GM18511 (cell line): ENCODE data around the gene NOXO1.

Source experiments
- ATAC-seq: cut with Tn5 transposase; IDR thresholded peaks from one replicate; pipeline ENCODE4 v1.9.1; 2021; ENCODE audit warnings: mild to moderate bottlenecking, moderate library complexity; ENCODE audit not compliant: unreplicated experiment

Gene NOXO1

DNA sequence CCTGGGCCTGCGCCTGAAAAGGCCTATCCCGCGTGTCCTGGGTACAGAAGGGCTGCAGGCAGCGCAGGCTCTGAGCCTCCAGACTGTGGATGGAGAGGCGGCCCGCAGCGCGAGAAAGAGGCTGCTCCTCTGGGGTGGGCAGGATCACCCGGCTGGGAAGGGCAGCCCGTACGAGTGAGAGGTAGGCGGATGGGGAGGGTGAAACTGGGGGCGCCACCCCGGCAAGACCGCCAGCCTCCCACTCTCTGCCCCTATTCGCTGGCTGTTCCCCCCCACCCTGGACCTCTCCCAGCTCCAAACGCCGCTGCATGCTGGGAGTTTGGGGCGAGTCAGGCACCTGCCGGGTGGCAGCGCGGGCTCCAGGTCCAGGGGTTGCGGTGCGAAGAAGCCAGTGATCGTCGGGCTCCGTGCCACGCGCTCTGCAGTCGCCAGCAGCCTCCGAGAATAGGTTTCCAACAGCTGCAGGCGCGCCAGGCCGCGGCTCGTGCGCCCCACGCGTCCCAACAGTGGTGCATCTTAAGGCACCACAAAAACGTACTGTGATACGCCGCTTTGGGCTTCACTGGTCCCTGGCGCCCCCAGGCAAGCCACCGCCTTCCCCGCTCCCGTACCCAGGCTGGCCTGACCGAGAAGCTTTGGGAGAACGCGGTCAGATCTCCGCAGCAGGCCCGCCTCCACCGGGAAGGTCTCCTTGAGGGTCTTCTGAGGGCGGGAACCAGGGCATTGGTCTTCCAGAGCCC is 1.1 kb downstream of the NOXO1 start:
- ATAC-seq: no peak

DNA sequence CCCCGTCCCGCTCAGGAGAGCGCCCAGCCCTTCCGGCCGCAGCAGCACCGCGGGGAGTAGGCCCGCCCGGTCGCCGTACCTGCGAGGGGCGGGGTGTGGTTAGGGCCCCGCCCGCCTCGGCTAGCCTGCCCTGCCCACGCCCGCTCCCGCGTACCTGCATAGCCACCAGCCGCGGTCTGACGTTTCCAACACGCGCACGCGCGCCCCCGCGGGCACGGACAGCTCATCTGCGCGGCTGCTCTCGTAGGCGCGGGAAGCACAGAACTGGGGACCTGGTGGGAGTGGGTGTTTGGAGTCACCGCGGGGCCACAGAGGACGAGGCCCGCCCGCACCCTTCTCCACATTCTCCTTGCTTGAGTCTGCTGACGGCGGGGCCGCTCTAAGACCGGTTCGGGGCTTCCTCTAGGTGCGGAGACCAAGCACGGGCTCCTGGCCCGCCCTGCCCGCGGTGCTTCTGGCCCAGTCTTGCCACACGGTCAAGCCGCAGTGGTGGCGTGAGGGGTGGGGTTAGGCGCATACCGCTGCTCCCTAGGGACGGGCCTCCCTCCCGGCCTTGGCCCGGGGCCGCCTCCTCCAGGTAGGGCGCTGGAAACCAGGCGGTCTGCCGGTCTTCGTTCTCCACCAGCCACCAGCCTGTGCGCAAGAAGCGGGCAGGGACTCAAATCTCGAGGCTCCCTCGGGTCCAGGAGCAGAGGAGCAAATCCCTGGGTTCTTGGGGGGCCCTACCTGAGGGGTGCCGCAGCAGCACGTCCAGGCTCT is 1.8 kb downstream of the NOXO1 start:
- no peak for ATAC-seq

DNA sequence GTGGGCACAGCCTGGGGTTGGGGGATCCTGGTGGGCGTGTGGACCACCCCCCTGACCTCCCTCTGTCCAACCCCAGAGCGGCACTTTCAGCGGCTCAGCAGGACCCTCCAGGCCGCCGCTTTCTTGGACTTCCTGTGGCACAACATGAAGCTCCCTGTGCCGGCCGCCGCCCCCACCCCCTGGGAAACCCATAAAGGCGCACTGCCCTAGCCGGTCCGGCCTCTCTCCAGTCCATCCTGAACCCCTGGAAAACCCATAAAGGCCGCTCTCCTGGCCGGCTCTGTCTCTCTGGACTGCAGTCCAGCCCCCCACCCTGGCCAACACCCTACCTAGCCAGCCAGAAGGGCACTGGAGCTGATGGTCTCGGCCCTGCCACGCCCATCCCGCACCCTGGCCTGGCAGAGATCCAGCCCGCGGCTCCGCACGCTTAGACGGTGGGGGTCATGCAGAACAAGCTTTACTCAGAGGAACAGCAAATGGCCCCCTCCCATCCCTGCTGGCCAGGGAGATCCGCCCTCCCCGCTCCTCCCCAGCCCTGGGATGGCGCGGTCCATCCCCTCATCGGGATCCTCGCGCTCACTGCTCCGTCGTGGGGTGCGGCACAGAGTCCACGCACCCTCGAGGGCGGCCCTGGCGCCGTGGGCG is 2.7 kb downstream of the NOXO1 start:
- ATAC-seq: no peak

DNA sequence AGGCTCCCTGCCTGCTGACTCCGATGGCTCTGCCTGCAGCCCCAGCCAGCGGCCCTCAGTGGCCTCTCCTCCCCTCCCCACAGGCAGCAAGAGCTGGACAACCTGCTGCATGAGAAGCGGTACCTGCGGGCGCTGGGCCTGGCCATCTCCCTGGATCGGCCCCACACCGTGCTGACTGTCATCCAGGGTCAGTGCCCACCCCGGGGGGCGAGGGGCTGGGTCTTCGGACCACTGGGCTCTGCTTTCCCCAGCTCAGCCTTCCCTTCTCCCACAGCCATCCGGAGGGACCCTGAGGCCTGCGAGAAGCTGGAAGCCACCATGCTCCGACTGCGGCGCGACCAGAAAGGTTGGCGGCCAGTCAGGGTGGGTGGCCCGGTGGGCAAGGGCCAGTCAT is 3.4 kb downstream of the NOXO1 start:
- no peak for ATAC-seq

DNA sequence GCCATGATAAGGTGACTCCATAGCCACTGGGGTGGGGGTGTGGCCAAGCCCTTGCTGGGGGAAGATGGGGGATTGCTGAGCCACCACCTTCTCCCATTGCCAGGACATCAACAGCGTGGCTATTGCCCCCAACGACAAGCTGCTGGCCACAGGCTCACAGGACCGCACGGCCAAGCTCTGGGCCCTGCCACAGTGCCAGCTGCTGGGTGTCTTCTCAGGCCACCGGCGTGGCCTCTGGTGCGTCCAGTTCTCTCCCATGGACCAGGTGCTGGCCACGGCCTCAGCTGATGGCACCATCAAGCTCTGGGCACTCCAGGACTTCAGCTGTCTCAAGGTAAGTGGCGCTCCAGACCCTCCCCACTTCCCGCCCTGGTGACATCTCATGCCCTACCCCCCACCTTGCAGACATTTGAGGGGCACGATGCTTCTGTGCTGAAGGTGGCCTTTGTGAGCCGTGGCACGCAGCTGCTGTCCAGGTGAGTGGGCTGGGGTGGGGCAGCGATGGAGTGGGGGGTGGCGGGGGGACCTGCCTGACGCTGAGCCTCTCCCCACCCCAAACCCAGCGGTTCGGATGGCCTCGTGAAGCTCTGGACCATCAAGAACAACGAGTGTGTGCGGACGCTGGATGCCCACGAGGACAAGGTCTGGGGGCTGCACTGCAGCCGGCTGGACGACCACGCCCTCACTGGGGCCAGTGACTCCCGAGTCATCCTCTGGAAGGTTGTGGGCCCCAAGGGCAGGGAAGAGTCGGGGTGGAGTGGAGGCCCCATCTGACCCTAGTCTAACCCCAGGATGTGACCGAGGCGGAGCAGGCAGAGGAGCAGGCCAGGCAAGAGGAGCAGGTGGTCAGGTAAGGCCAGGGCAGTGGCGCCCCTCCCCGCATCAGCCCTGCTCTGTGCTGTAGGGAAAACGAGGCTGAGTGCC is 4.1 kb downstream of the NOXO1 start:
- ATAC-seq: no peak

DNA sequence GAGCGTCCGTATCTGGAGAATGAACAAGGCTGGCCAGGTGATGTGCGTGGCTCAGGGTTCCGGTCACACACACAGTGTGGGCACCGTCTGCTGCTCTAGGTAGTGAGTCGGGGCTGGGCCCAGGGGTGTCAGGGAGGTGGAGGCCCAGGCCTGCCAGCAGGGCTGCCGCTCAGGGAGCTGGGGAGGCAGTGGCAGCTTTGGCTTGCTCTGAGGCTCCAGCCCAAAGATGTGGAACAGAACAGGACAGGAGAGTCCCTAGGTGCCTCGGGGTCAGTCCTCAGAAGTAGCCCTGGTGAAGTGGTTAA is 5.1 kb downstream of the NOXO1 start:
- no peak for ATAC-seq

DNA sequence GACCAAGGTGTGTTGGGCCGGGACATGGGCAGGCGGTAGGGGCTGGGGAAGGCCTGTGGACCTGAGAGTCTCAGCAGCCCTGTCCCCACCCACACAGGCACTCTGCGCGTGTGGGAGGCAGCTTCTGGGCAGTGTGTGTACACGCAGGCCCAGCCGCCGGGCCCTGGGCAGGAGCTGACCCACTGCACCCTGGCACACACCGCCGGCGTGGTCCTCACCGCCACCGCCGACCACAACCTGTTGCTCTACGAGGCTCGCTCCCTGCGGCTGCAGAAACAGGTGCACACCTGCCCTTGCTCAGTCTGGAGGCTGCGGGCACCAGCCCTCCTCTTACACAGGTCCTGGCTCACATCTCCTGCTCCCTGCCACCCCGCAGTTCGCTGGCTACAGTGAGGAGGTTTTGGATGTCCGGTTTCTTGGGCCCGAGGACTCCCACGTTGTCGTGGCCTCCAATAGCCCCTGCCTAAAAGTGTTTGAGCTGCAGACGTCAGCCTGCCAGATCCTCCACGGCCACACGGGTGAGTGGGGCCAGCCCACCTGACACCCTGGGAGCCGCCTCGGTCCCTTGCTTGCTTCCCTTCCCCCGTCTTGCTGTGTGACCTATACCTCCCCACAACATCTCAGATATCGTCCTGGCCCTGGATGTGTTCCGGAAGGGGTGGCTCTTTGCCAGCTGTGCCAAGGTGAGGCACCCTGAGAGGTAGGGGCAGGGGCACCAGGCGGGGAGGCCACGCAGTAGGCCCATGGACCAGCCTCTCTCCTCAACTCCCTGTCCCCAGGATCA is 5.6 kb downstream of the NOXO1 start:
- no peak for ATAC-seq

DNA sequence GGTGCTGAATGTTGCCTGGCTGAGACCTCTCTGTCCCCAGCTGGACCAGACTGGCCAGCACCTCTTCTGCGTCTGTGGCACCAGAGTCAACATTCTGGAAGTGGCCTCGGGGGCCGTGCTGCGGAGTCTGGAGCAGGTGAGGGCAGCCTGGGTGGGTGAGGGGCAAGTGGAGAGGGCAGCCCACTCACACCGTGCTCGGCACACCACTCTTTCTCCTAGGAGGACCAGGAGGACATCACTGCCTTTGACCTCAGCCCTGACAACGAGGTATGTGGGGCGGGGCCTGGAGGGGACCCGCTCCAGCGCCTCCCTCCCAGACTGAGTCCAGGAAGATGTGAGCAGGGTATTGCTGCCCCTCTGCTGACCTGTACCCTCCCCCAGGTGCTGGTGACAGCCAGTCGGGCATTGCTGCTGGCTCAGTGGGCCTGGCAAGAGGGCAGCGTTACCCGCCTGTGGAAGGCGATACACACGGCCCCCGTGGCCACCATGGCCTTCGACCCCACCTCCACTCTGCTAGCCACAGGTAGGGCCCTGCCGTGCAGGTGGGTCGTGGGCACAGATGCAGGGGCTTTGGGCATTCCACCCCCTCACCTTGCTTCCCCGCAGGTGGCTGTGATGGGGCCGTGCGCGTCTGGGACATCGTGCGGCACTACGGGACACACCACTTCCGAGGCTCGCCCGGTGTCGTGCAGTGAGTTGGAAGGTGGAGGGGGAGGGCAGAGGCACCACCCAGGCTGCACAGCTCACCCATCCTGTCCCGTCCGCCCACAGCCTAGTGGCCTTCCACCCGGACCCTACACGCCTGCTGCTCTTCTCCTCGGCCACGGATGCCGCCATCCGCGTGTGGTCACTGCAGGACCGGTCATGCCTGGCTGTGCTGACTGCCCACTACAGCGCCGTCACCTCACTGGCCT is 6.9 kb downstream of the NOXO1 start:
- ATAC-seq: no peak

DNA sequence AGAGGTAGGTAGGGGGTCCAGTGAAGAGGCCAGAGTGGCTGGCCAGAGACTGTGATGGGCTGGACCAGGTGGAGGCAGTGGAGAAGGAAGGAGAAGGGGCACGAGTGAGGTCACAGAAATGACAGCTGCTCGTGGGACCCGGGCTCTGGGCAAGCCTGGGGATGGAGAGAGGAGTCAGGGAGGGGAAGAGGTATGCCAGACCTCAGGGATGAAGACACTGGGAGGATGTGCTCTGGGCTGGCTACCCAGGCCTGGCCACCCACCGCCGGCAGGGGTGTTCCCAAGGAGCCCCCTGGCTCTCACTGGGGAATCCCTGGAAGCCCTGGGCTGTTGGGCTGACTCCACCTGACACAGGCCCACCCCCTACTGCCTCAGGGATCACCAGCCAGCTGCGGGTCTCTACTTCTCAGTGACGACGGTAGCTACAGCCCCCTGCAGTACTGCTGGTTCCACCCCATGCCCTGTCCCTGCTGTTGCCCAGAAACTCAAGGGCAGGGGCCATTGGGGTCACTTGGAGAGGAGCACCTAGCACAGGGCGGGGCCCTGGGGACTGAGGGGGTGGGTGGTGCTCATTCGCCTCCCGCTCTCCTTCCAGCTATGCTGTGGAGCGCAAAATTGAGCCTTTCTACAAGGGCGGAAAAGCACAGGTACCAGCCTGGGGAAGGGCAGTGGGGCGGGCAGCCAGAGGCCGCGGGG is 7.7 kb downstream of the NOXO1 start:
- ATAC-seq: no peak

DNA sequence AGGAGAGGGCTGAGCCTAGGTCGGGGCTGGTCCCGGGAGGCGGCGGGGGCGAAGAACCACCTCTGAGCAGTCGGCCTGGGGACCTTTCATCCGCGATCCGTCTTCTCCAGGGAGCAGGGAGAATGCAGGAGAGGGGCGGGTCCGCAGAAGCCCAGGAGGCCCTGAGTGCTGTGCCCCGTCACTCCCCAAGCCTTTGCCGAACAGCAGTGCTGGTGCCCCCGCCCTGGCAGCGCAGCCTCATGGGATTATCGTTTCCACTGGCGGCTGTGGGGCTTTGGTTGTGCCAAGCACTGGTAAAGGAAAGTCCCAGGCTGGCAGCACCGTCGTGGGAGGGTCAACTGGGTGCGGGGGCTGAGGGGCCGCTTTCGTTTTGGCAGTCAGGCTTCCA is 8.8 kb downstream of the NOXO1 start:
- ATAC-seq: peak; percentile 4

DNA sequence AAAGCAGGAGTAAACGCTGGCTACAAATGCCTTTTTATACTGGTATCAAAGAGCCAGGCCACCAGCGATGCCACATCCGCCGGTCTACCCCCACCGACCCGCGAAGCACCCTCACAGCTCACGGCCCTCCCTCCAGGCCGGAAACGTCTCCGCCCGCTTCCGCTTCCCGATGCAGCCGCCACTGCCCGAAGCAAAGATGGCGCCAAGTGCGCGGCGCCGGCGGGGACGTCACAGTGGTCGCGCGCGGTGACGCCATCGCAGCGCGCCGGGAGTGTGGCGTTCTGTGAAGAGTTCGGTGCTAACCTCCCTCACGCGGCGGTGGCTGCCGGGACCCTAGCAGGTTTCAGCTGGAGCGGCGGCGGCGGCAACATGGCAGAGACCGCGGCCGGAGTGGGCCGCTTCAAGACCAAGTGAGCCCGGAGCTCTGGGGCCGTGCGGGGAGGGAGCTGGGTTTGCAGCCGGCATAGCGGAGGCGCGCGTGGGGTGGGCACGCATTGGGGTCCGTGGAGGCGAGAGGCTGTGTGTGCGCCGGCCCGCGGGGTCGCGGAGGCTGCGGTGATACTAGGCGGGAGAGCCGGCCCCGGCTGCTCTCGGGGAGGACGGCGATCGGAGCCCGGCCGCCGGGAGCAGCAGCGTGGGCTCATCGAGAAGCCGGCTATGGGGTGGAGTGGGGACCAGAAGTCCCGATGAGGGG is 9.3 kb downstream of the NOXO1 start, which contains the start of gene TBL3:
TSS of gene TBL3 (plus strand) at position 258 of the 694 bp plus-strand sequence. CDS start at position 370, 112 bp downstream.
- peak; percentile 91 for ATAC-seq

DNA sequence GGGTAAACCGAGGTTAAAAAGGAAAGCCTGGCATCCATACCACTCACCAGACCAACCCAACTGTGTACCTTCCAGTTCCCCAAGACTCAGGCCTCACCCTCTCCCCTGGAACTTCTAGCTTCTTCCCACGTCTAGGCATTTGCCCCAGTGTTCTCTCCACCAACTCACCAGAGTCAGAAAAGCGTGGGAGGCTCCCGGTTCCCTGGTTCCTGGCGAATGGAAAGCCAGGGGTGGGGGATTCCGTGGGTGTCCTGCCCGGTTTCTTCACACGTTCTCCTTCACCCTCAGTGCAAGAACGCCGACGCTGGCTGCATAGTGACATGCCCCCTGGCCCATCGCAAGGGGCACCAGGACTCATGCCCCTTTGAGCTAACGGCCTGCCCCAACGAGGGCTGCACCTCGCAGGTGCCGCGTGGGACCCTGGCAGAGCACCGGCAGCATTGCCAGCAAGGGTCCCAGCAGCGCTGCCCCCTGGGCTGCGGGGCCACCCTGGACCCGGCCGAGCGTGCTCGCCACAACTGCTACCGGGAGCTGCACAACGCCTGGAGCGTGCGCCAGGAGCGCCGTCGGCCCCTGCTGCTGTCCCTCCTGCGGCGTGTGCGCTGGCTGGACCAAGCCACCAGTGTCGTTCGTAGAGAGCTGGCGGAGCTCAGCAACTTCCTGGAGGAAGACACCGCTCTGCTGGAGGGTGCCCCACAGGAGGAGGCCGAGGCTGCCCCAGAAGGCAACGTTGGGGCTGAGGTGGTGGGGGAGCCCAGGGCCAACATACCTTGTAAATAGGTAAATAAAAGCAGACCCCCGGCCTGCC is 12.9 kb downstream of the NOXO1 start:
- no peak for ATAC-seq

DNA sequence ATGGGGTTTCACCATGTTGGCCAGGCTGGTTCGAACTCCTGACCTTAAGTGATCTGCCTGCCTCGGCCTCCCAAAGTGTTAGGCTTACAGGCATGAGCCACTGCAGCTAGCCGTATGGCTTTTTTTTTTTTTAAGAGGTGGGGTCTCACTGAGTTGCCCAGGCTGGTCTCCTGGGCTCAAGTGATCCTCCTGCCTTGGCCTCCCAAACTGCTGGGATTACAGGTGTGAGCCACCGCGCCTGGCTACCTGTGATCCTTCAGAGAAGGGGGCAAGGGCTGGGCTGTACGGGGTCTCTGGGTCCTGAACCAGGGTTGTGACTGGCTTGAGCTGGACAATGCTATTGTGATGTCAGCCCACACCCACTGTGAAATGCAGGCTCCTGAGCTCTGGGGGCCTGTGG is 14.8 kb downstream of the NOXO1 start, which contains the start of gene RNF151:
TSS of gene RNF151 (plus strand) at position 397 of the 400 bp plus-strand sequence. CDS start 26 bp downstream, outside the sequence.
- no peak for ATAC-seq

DNA sequence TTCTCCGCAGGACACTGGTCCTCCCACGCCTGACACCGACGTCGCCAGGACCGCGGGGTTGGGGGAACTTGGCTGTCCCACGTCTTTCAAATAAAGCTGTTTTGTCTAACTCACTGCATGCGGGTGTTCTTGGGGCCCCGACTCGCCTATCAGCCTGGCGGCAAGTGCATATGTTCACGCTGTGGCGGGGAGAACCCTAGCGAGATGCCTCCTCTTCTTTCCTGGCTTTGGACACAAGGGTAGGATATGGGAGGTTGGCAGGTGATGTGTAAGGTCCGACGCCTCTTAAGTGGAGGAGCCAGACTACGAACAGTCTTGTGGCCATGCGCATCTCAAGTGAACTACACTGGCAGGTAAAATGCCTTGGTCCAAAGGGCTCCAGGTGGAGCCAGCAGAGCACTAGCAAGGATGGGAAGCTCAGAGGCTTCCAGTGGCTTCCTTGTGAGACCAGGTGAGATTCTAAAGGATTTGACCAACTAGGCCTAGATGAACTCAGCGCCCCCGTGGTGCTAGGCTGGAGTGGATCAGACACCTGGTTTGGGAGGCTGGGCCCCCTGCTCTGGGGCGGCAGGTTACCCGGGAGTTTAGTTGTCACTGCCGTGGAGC is 15.8 kb downstream of the NOXO1 start:
- no peak for ATAC-seq

DNA sequence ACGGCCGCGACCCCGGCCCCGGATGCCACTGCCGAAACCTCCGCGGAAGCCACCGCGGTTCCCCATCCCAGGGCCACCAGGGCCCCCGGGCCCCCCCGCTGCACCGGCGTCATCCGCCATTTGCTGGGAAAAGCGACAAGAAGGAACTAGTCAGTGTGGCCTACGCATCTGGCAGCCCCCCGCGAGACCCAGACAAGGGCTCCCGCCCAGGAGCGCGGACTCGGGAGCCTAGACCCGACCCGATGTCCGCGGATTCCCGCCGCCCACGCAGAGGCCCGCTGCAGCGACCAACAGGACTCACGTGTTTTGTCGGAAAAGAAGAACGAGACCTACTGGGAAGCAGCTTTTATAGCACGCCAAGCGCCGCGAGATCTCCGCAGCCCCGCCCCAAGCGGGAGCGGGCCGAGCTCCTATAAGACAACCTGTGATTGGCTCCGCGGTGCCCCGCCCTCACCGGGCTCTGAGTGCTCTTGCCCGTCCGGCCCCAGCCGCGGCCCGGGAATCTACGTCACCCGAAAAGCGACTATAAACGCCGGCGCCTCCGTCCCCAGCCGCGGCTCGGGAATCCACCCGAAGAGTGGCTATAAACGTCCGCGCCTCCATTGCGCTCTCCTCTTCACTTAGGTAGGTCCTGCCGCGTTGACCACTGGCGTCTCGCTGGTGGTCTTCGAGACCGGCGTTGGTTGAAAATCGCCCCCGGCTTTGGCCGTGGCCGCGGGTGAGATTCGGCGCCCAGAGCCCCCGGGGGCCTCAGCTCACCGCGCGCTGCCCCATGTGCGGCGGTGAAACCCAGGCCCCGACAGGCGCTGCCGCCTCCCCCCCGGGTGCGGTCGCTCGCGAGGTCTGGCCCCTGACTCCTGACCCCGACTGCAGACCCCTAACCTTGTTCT is 16.5 kb downstream of the NOXO1 start, which contains the start of gene RPS2:
TSS of gene RPS2 (minus strand) at position 321 of the 890 bp plus-strand sequence. CDS start at position 120, 201 bp downstream.
- ATAC-seq: peak; percentile 80
